K562 (cell line): ENCODE data around the gene SIGLEC7. TPM values are rescaled to one million over a fixed set of nuclear protein-coding genes. Genes with fewer than 3 reads are reported as not detected.

Source experiments
- ATAC-seq: fragments of 200-7000 bp; cut with Tn5 transposase; 3 replicates; pipeline ENCODE4 v1.9.1; 2020; ENCODE audit warnings: moderate library complexity
- BruUV-seq: library from RNA; stranded (reverse); fragments of 400-500 nt; replicated peaks from 2 replicates; lab custom pipeline; 2021; lab: Mats Ljungman, UMichigan
- CTCF ChIA-PET: fragments of 300-600 bp; formaldehyde crosslinking; extraction: SDS; loops from one replicate; lab custom pipeline; 2021; ENCODE audit warnings: low intra/inter-chr PET ratio; lab: Yijun Ruan, JAX
- POLR2A ChIA-PET: fragments of 300-600, 350-650 bp; sonication (Branson Sonifier 250); formaldehyde crosslinking; extraction: SDS; loops from one replicate; lab custom pipeline; 2021; ENCODE audit warnings: antibody characterized with exemption, inconsistent platforms; lab: Yijun Ruan, JAX
- DNase-seq, 4 experiments: peaks; one replicate each; pipeline versions ENCODE4 v3.0.0 to v3.0.0-alpha.2; 2011 to 2018; ENCODE audit warnings: low spot score in 3 of 4, mixed read lengths in 3 of 4; ENCODE audit errors: extremely low read depth in 1 of 4
- FAIRE-seq: peaks from 2 replicates; lab custom pipeline; 2011; peaks lifted over from hg19 to GRCh38; lab: Jason Lieb, UNC
- H2AFZ ChIP-seq: 2 replicates; pipeline ENCODE4 v1.6.0; 2011; ENCODE audit warnings: low read depth, low read length, control low read depth, inconsistent platforms
- H3K27ac ChIP-seq: fragments of 200-600 bp; 3 replicates; pipeline ENCODE4 v1.8.0; 2011; ENCODE audit warnings: low read depth, mild to moderate bottlenecking, control low read depth, inconsistent platforms, low read length, moderate library complexity, mixed read lengths; ENCODE audit errors: extremely low read depth
- H3K27me3 ChIP-seq, 2 experiments: fragments of 300-600 bp in 1 of 2; 2 replicates in 1 of 2; 3 replicates in 1 of 2; pipeline versions ENCODE4 v1.6.0 to v1.8.0; 2011; ENCODE audit warnings: inconsistent platforms in 2 of 2, low read length in 2 of 2, mild to moderate bottlenecking in 1 of 2, mixed read lengths in 1 of 2, moderate library complexity in 1 of 2; ENCODE audit not compliant: control insufficient read depth in 2 of 2, insufficient read depth in 2 of 2
- H3K36me3 ChIP-seq: fragments of 300-600 bp; 3 replicates; pipeline ENCODE4 v1.8.0; 2011; ENCODE audit warnings: mild to moderate bottlenecking, low read length, inconsistent platforms; ENCODE audit not compliant: control insufficient read depth, insufficient read depth
- H3K4me1 ChIP-seq, 2 experiments: fragments of 200-600 bp in 1 of 2; replicated peaks in 1 of 2; 2 replicates in 1 of 2; 3 replicates in 1 of 2; pipeline versions ENCODE4 v1.5.1 to v1.8.0; 2011; ENCODE audit warnings: inconsistent platforms in 2 of 2, low read length in 2 of 2, mild to moderate bottlenecking in 1 of 2, mixed read lengths in 1 of 2, moderate library complexity in 1 of 2; ENCODE audit not compliant: control insufficient read depth in 2 of 2, insufficient read depth in 2 of 2
- H3K4me2 ChIP-seq: 2 replicates; pipeline ENCODE4 v1.6.1; 2011; ENCODE audit warnings: low read length, control low read depth, inconsistent platforms, mixed read lengths; ENCODE audit not compliant: insufficient read depth
- H3K4me3 ChIP-seq: fragments of 200-600 bp; sonication (generic), shearing (Covaris generic); 2 replicates; pipeline ENCODE4 v1.5.1; 2016; ENCODE audit warnings: control low read depth, inconsistent platforms
- H3K79me2 ChIP-seq: fragments of 200-600 bp; 3 replicates; pipeline ENCODE4 v1.8.0; 2011; ENCODE audit warnings: low read length, inconsistent platforms; ENCODE audit not compliant: control insufficient read depth, insufficient read depth
- H3K9ac ChIP-seq, 2 experiments: 2 replicates each; pipeline versions ENCODE4 v1.6.0 to v1.6.1; 2011; ENCODE audit warnings: low read depth in 2 of 2, low read length in 2 of 2, control low read depth in 1 of 2, inconsistent platforms in 1 of 2, mild to moderate bottlenecking in 1 of 2, mixed read lengths in 1 of 2; ENCODE audit not compliant: insufficient read depth in 1 of 2
- H3K9me1 ChIP-seq: one replicate; pipeline ENCODE4 v1.6.0; 2011; ENCODE audit warnings: inconsistent platforms, mild to moderate bottlenecking, low read length, moderate library complexity; ENCODE audit not compliant: control insufficient read depth, insufficient read depth
- H3K9me3 ChIP-seq: replicated peaks from 2 replicates; pipeline ENCODE4 v1.5.1; 2011; ENCODE audit warnings: low read depth, low read length, inconsistent platforms; ENCODE audit not compliant: control insufficient read depth, insufficient read depth
- H4K20me1 ChIP-seq: replicated peaks from 2 replicates; pipeline ENCODE4 v1.6.1; 2011; ENCODE audit warnings: low read length, inconsistent platforms, mixed read lengths; ENCODE audit not compliant: control insufficient read depth, insufficient read depth
- C11orf30 ChIP-seq: fragments of 450-650 bp; IDR thresholded peaks from 2 replicates; pipeline ENCODE4 v1.6.1; 2016; ENCODE audit warnings: low read depth, mild to moderate bottlenecking
- XRCC4 ChIP-seq: IDR thresholded peaks from one replicate; pipeline ENCODE4 v1.6.1; 2011; ENCODE audit not compliant: insufficient read depth, insufficient read length; ENCODE audit errors: extremely low read depth
- WGBS: fragments of 100-300 bp; shearing (Covaris generic); methylation state at CpG from one replicate; pipeline ENCODE4 v1.1.6; 2016; ENCODE audit warnings: low coverage, mixed read lengths; ENCODE audit not compliant: insufficient coverage; ENCODE audit errors: missing lambda C conversion rate; 5-methylcytosine and 5-hydroxymethylcytosine counted together
- in situ Hi-C: fragments of 300-500 bp; cut with MboI; formaldehyde crosslinking; loops from 4 replicates; pipeline ENCODE4 v1.15.0; 2018; ENCODE audit warnings: inconsistent platforms, mixed read lengths
- intact Hi-C: fragments of 100-400 bp; cut with micrococcal nuclease; formaldehyde crosslinking; loops from 2 replicates; pipeline ENCODE4 v1.14.2; 2022
- polyA plus RNA-seq, 8 experiments: library from polyadenylated mRNA; depleted of rRNA in 4 of 8; stranded (reverse) in 5 of 8; unstranded in 3 of 8; fragments of >200 nt; fragmentation: Nextera tagmentation in 2 of 8; fragmentation: Illumina TruSeq in 1 of 8; extraction: Ambion mirVana in 2 of 8; extraction: Trizol in 1 of 8; gene quantifications; 2 replicates each; pipeline versions ENCODE4 v1.2.1 to v1.2.3, GENCODE V29; 2011 to 2014; ENCODE audit warnings: inconsistent platforms in 1 of 8, missing spikeins in 1 of 8
- total RNA-seq, 7 experiments: library from RNA; depleted of rRNA in 6 of 7; stranded (reverse); fragments of >200 nt in 6 of 7; fragmentation: Illumina TruSeq in 2 of 7; extraction: Trizol in 2 of 7; gene quantifications; 2 replicates each; pipeline versions ENCODE4 v1.2.1 to v1.2.3, GENCODE V29; 2011 to 2021; ENCODE audit warnings: low replicate concordance in 1 of 7
- TF ChIP-seq, protein P1 (sequence below): fragments of 150-350 bp; IDR thresholded peaks from 2 replicates; pipeline ENCODE4 v1.6.1; 2014; ENCODE audit warnings: low read depth, mild to moderate bottlenecking, low read length, borderline replicate concordance

SIGLEC7 gene
- total and polyA plus RNA-seq, 9 of the 15 experiments (the other 6 are each of a cell fraction or from before 2014, with no cell fraction given): 0.10 to 0.12 TPM; not detected in 7

DNA sequence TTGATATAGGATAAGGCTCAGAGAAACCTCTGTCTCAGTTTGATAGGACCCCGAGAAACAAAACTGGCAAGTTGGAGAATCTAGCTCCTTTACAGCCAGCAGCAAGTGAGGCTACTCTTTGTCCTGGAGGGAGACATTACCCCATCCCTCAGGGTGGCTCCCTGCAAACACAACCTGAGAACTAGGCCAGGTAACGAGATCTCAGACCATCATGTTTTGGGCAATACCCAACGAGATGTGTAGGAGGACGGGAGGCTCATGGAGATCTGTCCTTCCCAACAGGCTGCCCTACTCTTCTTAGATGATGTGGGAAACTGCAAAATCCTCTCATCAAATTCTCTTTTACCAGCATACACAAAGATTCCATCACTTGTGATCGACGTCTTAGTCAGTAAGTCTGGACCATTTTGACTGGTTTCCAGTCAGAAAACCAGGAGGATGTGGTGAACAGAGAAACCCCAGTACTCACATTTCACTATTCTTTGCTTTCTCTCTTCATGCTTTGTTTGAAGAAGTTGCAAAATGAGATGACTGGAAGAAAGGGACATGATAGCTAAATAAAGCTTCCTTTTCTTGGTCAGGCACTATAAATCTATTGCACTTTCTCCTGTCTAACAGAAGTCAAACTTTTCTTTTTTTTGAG is 27.9 kb upstream of the SIGLEC7 start:
- peaks cover 29 to 62% of the 10 kb centered on the region in 2 experiments for H3K27me3 ChIP-seq
- no peaks in the 10 kb centered on the region for H3K79me2 ChIP-seq
- no peak for ATAC-seq
- ChIA-PET POLR2A (interaction anchor here (0.6 to 0.8 kb wide), 2 partner anchors 8 to 60 kb away, joined by 3 read pairs; no protein-coding TSS in a partner anchor), CTCF (no interaction called here)
- H3K27ac ChIP-seq: no peak overlapping the region
- 4% methylated on average over 6 of the region's 6 CpGs for WGBS
- FAIRE-seq: no peak
- H4K20me1 ChIP-seq: no peaks in the 10 kb centered on the region
- H3K36me3 ChIP-seq: no peaks in the 10 kb centered on the region
- H3K9me3 ChIP-seq: no peaks in the 10 kb centered on the region
- intact Hi-C loops: no loop called here
- DNase-seq: no peak
- no peak for TF ChIP-seq XRCC4
- TF ChIP-seq C11orf30: no peak
- TF ChIP-seq, protein P1, sequence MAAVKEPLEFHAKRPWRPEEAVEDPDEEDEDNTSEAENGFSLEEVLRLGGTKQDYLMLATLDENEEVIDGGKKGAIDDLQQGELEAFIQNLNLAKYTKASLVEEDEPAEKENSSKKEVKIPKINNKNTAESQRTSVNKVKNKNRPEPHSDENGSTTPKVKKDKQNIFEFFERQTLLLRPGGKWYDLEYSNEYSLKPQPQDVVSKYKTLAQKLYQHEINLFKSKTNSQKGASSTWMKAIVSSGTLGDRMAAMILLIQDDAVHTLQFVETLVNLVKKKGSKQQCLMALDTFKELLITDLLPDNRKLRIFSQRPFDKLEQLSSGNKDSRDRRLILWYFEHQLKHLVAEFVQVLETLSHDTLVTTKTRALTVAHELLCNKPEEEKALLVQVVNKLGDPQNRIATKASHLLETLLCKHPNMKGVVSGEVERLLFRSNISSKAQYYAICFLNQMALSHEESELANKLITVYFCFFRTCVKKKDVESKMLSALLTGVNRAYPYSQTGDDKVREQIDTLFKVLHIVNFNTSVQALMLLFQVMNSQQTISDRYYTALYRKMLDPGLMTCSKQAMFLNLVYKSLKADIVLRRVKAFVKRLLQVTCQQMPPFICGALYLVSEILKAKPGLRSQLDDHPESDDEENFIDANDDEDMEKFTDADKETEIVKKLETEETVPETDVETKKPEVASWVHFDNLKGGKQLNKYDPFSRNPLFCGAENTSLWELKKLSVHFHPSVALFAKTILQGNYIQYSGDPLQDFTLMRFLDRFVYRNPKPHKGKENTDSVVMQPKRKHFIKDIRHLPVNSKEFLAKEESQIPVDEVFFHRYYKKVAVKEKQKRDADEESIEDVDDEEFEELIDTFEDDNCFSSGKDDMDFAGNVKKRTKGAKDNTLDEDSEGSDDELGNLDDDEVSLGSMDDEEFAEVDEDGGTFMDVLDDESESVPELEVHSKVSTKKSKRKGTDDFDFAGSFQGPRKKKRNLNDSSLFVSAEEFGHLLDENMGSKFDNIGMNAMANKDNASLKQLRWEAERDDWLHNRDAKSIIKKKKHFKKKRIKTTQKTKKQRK: no peak
- no peak overlapping the region for H3K4me3 ChIP-seq
- H2AFZ ChIP-seq: no peak overlapping the region
- peaks cover 2% of the 10 kb centered on the region for H3K9me1 ChIP-seq
- 0 out of 5 replicates have a peak, but pooled peaks cover 0 to under 1% of the 10 kb centered on the region in 2 experiments for H3K4me1 ChIP-seq
- no TSS peak for BruUV-seq
- in situ Hi-C loops: no loop called here
- H3K4me2 ChIP-seq: no peak overlapping the region
- no peak overlapping the region for H3K9ac ChIP-seq
